B cell (primary cell): ENCODE measurements around the gene BMP6. TPM values are rescaled to one million over a fixed set of nuclear protein-coding genes. Genes with fewer than 3 reads are reported as not detected.

Experiments used
- ATAC-seq: fragments of 200-7000 bp; cut with Tn5 transposase; one replicate; pipeline ENCODE4 v1.10.0; 2021; ENCODE audit warnings: low read depth, mild to moderate bottlenecking, moderate number of reproducible peaks, moderate library complexity
- CTCF ChIA-PET: fragments of 350-600 bp; sonication (Branson Sonifier 250); formaldehyde crosslinking; loops from one replicate; lab custom pipeline; 2021; ENCODE audit warnings: antibody characterized with exemption, inconsistent platforms; lab: Charles Lee
- POLR2A ChIA-PET: fragments of 350-600 bp; sonication (Branson Sonifier 250); formaldehyde crosslinking; loops from one replicate; lab custom pipeline; 2021; ENCODE audit warnings: antibody characterized with exemption; lab: Charles Lee
- DNase-seq: peaks from one replicate; pipeline ENCODE4 v3.0.0; 2013
- H2AFZ ChIP-seq: 2 replicates; pipeline ENCODE4 v1.6.1; 2012; ENCODE audit warnings: mild to moderate bottlenecking, low read depth, low read length; ENCODE audit not compliant: insufficient read depth, poor library complexity, severe bottlenecking
- H3K27ac ChIP-seq, 2 donors: 1 replicate in 1 of 2; 2 replicates in 1 of 2; pipeline ENCODE4 v1.5.1; 2012 to 2013; ENCODE audit warnings: low read length in 2 of 2, mild to moderate bottlenecking in 2 of 2, moderate library complexity in 1 of 2
- H3K27me3 ChIP-seq, 4 experiments: fragments of 200-600 bp in 1 of 4; sonication (generic) in 1 of 4; replicated peaks in 1 of 4; 1 replicate in 2 of 4; 2 replicates in 2 of 4; pipeline versions ENCODE4 v1.6.1 to v1.7.0; 2013 to 2016; ENCODE audit warnings: low read length in 3 of 4, mild to moderate bottlenecking in 2 of 4, mixed read lengths in 1 of 4, moderate library complexity in 1 of 4; ENCODE audit not compliant: insufficient read depth in 4 of 4, control insufficient read depth in 3 of 4; ENCODE audit errors: control extremely low read depth in 1 of 4
- H3K36me3 ChIP-seq, 2 experiments: replicated peaks in 1 of 2; 1 replicate in 1 of 2; 2 replicates in 1 of 2; pipeline versions ENCODE4 v1.6.1 to v1.7.1; 2013; ENCODE audit warnings: low read length in 1 of 2; ENCODE audit not compliant: insufficient read depth in 2 of 2, control insufficient read depth in 1 of 2; ENCODE audit errors: control extremely low read depth in 1 of 2, extremely low read depth in 1 of 2
- H3K4me1 ChIP-seq, 2 donors: fragments of 200-600 bp in 1 of 2; sonication (generic) in 1 of 2; 1 replicate in 1 of 2; 2 replicates in 1 of 2; pipeline versions ENCODE4 v1.5.1 to v1.6.1; 2013 to 2017; ENCODE audit warnings: low read length in 2 of 2; ENCODE audit not compliant: control insufficient read depth in 2 of 2, insufficient read depth in 2 of 2
- H3K4me2 ChIP-seq: replicated peaks from 2 replicates; pipeline ENCODE3; 2012; ENCODE audit warnings: mild to moderate bottlenecking, low read depth, low read length; ENCODE audit not compliant: poor library complexity, severe bottlenecking
- H3K4me3 ChIP-seq, 5 experiments: fragments of 200-600 bp in 1 of 5; sonication (generic) in 1 of 5; 1 replicate in 3 of 5; 2 replicates in 2 of 5; pipeline versions ENCODE4 v1.5.1 to v1.7.0; 2011 to 2016; ENCODE audit warnings: low read length in 4 of 5, mild to moderate bottlenecking in 4 of 5, low read depth in 2 of 5, control low read depth in 1 of 5, moderate library complexity in 1 of 5; ENCODE audit not compliant: insufficient read depth in 1 of 5; ENCODE audit errors: control extremely low read depth in 1 of 5, extremely low read depth in 1 of 5
- H3K79me2 ChIP-seq: fragments of 200-600 bp; sonication (generic); one replicate; pipeline ENCODE4 v1.6.0; 2016; ENCODE audit warnings: low read length; ENCODE audit not compliant: control insufficient read depth, insufficient read depth
- H3K9ac ChIP-seq: fragments of 200-600 bp; sonication (generic); 2 replicates; pipeline ENCODE4 v1.6.1; 2017; ENCODE audit warnings: mild to moderate bottlenecking, low read length, moderate library complexity
- H3K9me3 ChIP-seq, 3 donors: one replicate each; pipeline versions ENCODE4 v1.6.1 to v1.7.1; 2013; ENCODE audit warnings: low read length in 2 of 3; ENCODE audit not compliant: control insufficient read depth in 2 of 3, insufficient read depth in 1 of 3; ENCODE audit errors: control extremely low read depth in 1 of 3
- H4K20me1 ChIP-seq: 2 replicates; pipeline ENCODE4 v1.6.0; 2012; ENCODE audit warnings: mild to moderate bottlenecking, low read length; ENCODE audit not compliant: insufficient read depth, control insufficient read depth, poor library complexity, severe bottlenecking
- H3K27ac Mint-ChIP-seq: one replicate; pipeline ENCODE4 v1.8.0; 2021; ENCODE audit warnings: mixed read lengths
- H3K27me3 Mint-ChIP-seq: one replicate; pipeline ENCODE4 v1.8.0; 2021; ENCODE audit warnings: mixed read lengths
- H3K4me1 Mint-ChIP-seq: one replicate; pipeline ENCODE4 v1.8.0; 2021; ENCODE audit warnings: mixed read lengths
- H3K4me3 Mint-ChIP-seq: one replicate; pipeline ENCODE4 v1.8.0; 2021; ENCODE audit warnings: mixed read lengths
- H3K9me3 Mint-ChIP-seq: one replicate; pipeline ENCODE4 v1.8.0; 2022; ENCODE audit warnings: mixed read lengths; ENCODE audit not compliant: insufficient read depth
- CTCF ChIP-seq: fragments of 200-600 bp; IDR thresholded peaks from one replicate; pipeline ENCODE4 v1.8.0; 2022; ENCODE audit warnings: antibody characterized with exemption, mild to moderate bottlenecking
- EZH2 ChIP-seq: IDR thresholded peaks from 2 replicates; pipeline ENCODE4 v1.6.1; 2012; ENCODE audit warnings: borderline replicate concordance, low read depth, mild to moderate bottlenecking, moderate library complexity, low read length; ENCODE audit not compliant: insufficient read depth, poor library complexity, severe bottlenecking
- WGBS: methylation state at CpG from one replicate; pipeline ENCODE4 v1.1.5; 2013; ENCODE audit warnings: missing lambda C conversion rate; ENCODE audit not compliant: insufficient coverage; 5-methylcytosine and 5-hydroxymethylcytosine counted together
- intact Hi-C: fragments of 100-400 bp; cut with micrococcal nuclease; formaldehyde crosslinking; loops from one replicate; pipeline ENCODE4 v1.10.0; 2022
- polyA plus RNA-seq: library from polyadenylated mRNA; depleted of rRNA; stranded (reverse); fragments of >200 nt; gene quantifications from 2 replicates; pipeline ENCODE4 v1.2.3, GENCODE V29; 2012
- total RNA-seq, 2 donors: library from RNA; stranded (reverse); fragments of 120-200 nt in 1 of 2; gene quantifications; 1 replicate in 1 of 2; 2 replicates in 1 of 2; pipeline versions ENCODE4 v1.2.3 to v1.2.4, GENCODE V29; 2013 to 2022

The BMP6 gene
- total and polyA plus RNA-seq, 2 donors (not counting 1 experiment from before 2014, with no cell fraction given) = 0.43 to 2.9 TPM

DNA sequence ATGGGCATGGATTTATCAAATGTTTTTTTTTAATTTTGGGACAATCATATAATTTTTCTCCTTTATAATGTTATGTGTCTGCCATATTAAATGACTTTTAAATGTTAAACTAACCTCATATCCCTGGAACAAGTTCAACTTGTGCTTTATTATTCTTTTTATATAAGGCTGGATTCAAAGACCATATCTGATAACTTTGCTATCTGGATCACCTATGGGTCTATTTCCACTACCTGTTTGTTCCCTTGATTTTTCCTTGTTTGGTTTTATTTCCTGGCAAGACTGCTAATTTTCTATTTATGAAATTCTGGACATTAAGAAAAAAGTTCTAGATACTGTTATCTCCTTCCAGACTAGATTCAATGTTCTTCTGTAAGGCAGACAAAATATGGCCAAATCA lies 125.9 kb downstream of the BMP6 start:
- ChIA-PET CTCF (no interaction called here), POLR2A (no interaction called here)
- H3K27ac Mint-ChIP-seq = no peak overlapping the region
- no peaks in the 10 kb centered on the region for H3K4me1 Mint-ChIP-seq
- intact Hi-C loops = no loop called here
- H3K4me3 Mint-ChIP-seq = no peak overlapping the region
- no peaks in the 10 kb centered on the region for H3K27me3 ChIP-seq
- H3K4me1 ChIP-seq = no peaks in the 10 kb centered on the region
- no peak overlapping the region for H3K9ac ChIP-seq
- H3K36me3 ChIP-seq = no peaks in the 10 kb centered on the region
- H3K27me3 Mint-ChIP-seq = peaks cover 4% of the 10 kb centered on the region
- peaks cover 1 to 15% (median 8%) of the 10 kb centered on the region in 3 donors for H3K9me3 ChIP-seq
- no peak for DNase-seq
- no peak overlapping the region for H3K27ac ChIP-seq
- ATAC-seq = no peak
- H3K79me2 ChIP-seq = no peaks in the 10 kb centered on the region
- TF ChIP-seq CTCF = no peak
- no peak for TF ChIP-seq EZH2
- H3K9me3 Mint-ChIP-seq = peaks cover 11% of the 10 kb centered on the region
- H3K4me3 ChIP-seq = no peak overlapping the region
- no peak overlapping the region for H3K4me2 ChIP-seq
- no peak overlapping the region for H2AFZ ChIP-seq
- H4K20me1 ChIP-seq = no peaks in the 10 kb centered on the region

DNA sequence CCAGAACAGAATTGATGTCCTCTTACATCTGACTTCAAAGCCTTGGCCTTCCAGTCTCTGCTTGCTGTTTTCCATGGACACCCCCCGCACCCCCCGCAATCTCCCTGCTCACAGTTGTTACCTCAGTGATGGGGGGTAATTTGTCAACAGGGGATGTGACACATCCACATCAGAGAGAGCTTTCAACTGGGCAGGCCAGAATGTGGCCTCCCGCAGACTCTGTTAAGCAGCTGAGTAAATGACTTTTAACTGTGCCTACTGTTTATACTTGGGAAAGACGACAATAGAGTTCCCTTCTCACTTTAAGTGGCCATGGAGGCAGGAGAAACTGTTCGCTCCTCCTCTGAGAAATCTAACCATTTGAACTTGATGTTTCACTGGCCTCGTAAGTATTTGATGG lies 133.7 kb downstream of the BMP6 start:
- no peak for DNase-seq
- Histone ChIP-seq H3K4me2 (no peak overlapping the region), H3K27ac (no peak overlapping the region), H3K79me2 (no peaks in the 10 kb centered on the region), H3K27me3 (no peaks in the 10 kb centered on the region), H3K4me1 (no peaks in the 10 kb centered on the region), H4K20me1 (no peaks in the 10 kb centered on the region), H3K9me3 (no peaks in the 10 kb centered on the region), H3K9ac (no peak overlapping the region), H3K4me3 (no peak overlapping the region), H2AFZ (no peak overlapping the region), H3K36me3 (no peaks in the 10 kb centered on the region)
- no peak overlapping the region for H3K4me3 Mint-ChIP-seq
- no peak overlapping the region for H3K27ac Mint-ChIP-seq
- no peak for ATAC-seq
- no CpG with 5 or more reads among the region's 6 CpGs for WGBS
- H3K4me1 Mint-ChIP-seq = no peaks in the 10 kb centered on the region
- no peaks in the 10 kb centered on the region for H3K9me3 Mint-ChIP-seq
- CTCF ChIA-PET = no interaction called here
- TF ChIP-seq EZH2 (no peak), CTCF (no peak)
- POLR2A ChIA-PET = no interaction called here
- intact Hi-C loops = no loop called here
- peaks cover 23% of the 10 kb centered on the region for H3K27me3 Mint-ChIP-seq
